HG02885 (cell line): Measurements from ENCODE around the gene ACER3.
"Not testable (repeated sequence)": the region's sequence is repeated elsewhere in the genome, so short reads cannot be mapped to it uniquely, and the experiment has no call there.

Experiments
- ATAC-seq: cut with Tn5 transposase; IDR thresholded peaks from one replicate; pipeline ENCODE4 v1.9.1; 2021; ENCODE audit warnings: mild to moderate bottlenecking; ENCODE audit not compliant: unreplicated experiment, poor library complexity

The ACER3 gene

GRCh38 chr11:76862794-76863193 lies 2.1 kb downstream of the ACER3 start:
- not testable (repeated sequence) for ATAC-seq

GRCh38 chr11:76863196-76863777 lies 2.6 kb downstream of the ACER3 start:
- no peak for ATAC-seq

- ATAC-seq = no peak
Measured at GRCh38 chr11:76872959-76873827, 12.5 kb downstream of the ACER3 start.

- no peak for ATAC-seq
Measured at GRCh38 chr11:76878014-76878413, 17.3 kb downstream of the ACER3 start.

GRCh38 chr11:76880314-76880713 lies 19.6 kb downstream of the ACER3 start:
- ATAC-seq = no peak

- no peak for ATAC-seq
Measured at GRCh38 chr11:76880956-76881355, 20.2 kb downstream of the ACER3 start.

- ATAC-seq = no peak
Measured at GRCh38 chr11:76885390-76886097, 24.8 kb downstream of the ACER3 start.

GRCh38 chr11:76888989-76889388 lies 28.3 kb downstream of the ACER3 start:
- no peak for ATAC-seq

GRCh38 chr11:76889411-76889975 lies 28.8 kb downstream of the ACER3 start:
- ATAC-seq = no peak

GRCh38 chr11:76890329-76890728 lies 29.6 kb downstream of the ACER3 start:
- ATAC-seq = no peak

- ATAC-seq = no peak
Measured at GRCh38 chr11:76891285-76891684, 30.6 kb downstream of the ACER3 start.

- ATAC-seq = no peak
Measured at GRCh38 chr11:76891793-76892192, 31.1 kb downstream of the ACER3 start.

- ATAC-seq = no peak
Measured at GRCh38 chr11:76892306-76892705, 31.6 kb downstream of the ACER3 start.

- ATAC-seq = no peak
Measured at GRCh38 chr11:76897233-76897632, 36.5 kb downstream of the ACER3 start.

- no peak for ATAC-seq
Measured at GRCh38 chr11:76901144-76901543, 40.4 kb downstream of the ACER3 start.

- ATAC-seq = not testable (repeated sequence)
Measured at GRCh38 chr11:76901622-76902021, 40.9 kb downstream of the ACER3 start.

GRCh38 chr11:76902121-76903014 lies 41.6 kb downstream of the ACER3 start:
- no peak for ATAC-seq

- ATAC-seq = no peak
Measured at GRCh38 chr11:76903325-76903724, 42.6 kb downstream of the ACER3 start.

- ATAC-seq = no peak
Measured at GRCh38 chr11:76910620-76911414, 50.1 kb downstream of the ACER3 start.
